ENCODE data around the gene EIF4G3.
"Not testable (repeated sequence)": the region's sequence is repeated elsewhere in the genome, so short reads cannot be mapped to it uniquely, and the experiment has no call there.

EIF4G3 gene

GRCh38 chr1:21149430-21149854, 27.3 kb downstream of the EIF4G3 start:
- peak in 1 of 2 experiments; percentile 17 for DNase-seq

GRCh38 chr1:21143752-21144151, 32.9 kb downstream of the EIF4G3 start:
- no peak for DNase-seq

GRCh38 chr1:21143138-21143537, 33.6 kb downstream of the EIF4G3 start:
- no peak for DNase-seq

- no peak for DNase-seq
Observed at GRCh38 chr1:21141030-21141429, 35.7 kb downstream of the EIF4G3 start.

GRCh38 chr1:21139601-21140000, 37.1 kb downstream of the EIF4G3 start:
- no peak for DNase-seq

GRCh38 chr1:21136344-21136743, 40.4 kb downstream of the EIF4G3 start:
- DNase-seq, result not testable (repeated sequence)

GRCh38 chr1:21131200-21131599, 45.5 kb downstream of the EIF4G3 start:
- DNase-seq, result no peak

- no peak for DNase-seq
Observed at GRCh38 chr1:21129407-21129806, 47.3 kb downstream of the EIF4G3 start.

- no peak for DNase-seq
Observed at GRCh38 chr1:21126324-21126723, 50.4 kb downstream of the EIF4G3 start.

- no peak for DNase-seq
Observed at GRCh38 chr1:21124846-21125245, 51.9 kb downstream of the EIF4G3 start.

- DNase-seq, result no peak
Observed at GRCh38 chr1:21123287-21123948, 53.3 kb downstream of the EIF4G3 start.

- DNase-seq, result no peak
Observed at GRCh38 chr1:21121764-21122471, 54.8 kb downstream of the EIF4G3 start.

GRCh38 chr1:21118167-21118566, 58.5 kb downstream of the EIF4G3 start:
- DNase-seq, result no peak

- no peak for DNase-seq
Observed at GRCh38 chr1:21117597-21118001, 59.1 kb downstream of the EIF4G3 start.

GRCh38 chr1:21117159-21117558, 59.5 kb downstream of the EIF4G3 start:
- no peak for DNase-seq

- DNase-seq, result no peak
Observed at GRCh38 chr1:21115098-21115760, 61.5 kb downstream of the EIF4G3 start.

GRCh38 chr1:21114431-21114830, 62.3 kb downstream of the EIF4G3 start:
- no peak for DNase-seq

- no peak for DNase-seq
Observed at GRCh38 chr1:21110163-21110562, 66.5 kb downstream of the EIF4G3 start.

- no peak for DNase-seq
Observed at GRCh38 chr1:21106709-21107108, 70.0 kb downstream of the EIF4G3 start.

- DNase-seq, result no peak
Observed at GRCh38 chr1:21106238-21106637, 70.5 kb downstream of the EIF4G3 start.

- no peak for DNase-seq
Observed at GRCh38 chr1:21105807-21106206, 70.9 kb downstream of the EIF4G3 start.

GRCh38 chr1:21104683-21105082, 72.0 kb downstream of the EIF4G3 start:
- no peak for DNase-seq

- no peak for DNase-seq
Observed at GRCh38 chr1:21100481-21100921, 76.2 kb downstream of the EIF4G3 start.

GRCh38 chr1:21099869-21100131, 76.9 kb downstream of the EIF4G3 start:
- no peak for DNase-seq

Measured in cerebellar nuclear complex (tissue), 1 donor.